Astrocyte (in vitro differentiated cells and primary cell): ENCODE measurements around the gene ADCY3. TPM values are rescaled to one million over a fixed set of nuclear protein-coding genes. Genes with fewer than 3 reads are reported as not detected.
"Not testable (repeated sequence)": the region's sequence is repeated elsewhere in the genome, so short reads cannot be mapped to it uniquely, and the experiment has no call there.

ENCODE experiments used
- DNase-seq: peaks from one replicate; pipeline ENCODE4 v3.0.0-alpha.2; 2010; ENCODE audit warnings: low read depth
- FAIRE-seq: peaks from 2 replicates; lab custom pipeline; 2011; peaks lifted over from hg19 to GRCh38; lab: Jason Lieb, UNC
- H2AFZ ChIP-seq: 2 replicates; pipeline ENCODE4 v1.6.0; 2012; ENCODE audit warnings: low read depth, low read length, inconsistent platforms
- H3K27ac ChIP-seq: 2 replicates; pipeline ENCODE4 v1.5.1; 2011; ENCODE audit warnings: low read depth, low read length, inconsistent platforms
- H3K27me3 ChIP-seq: 2 replicates; pipeline ENCODE4 v1.6.0; 2011; ENCODE audit warnings: low read length, inconsistent platforms; ENCODE audit not compliant: insufficient read depth
- H3K36me3 ChIP-seq: 2 replicates; pipeline ENCODE4 v1.5.1; 2011; ENCODE audit warnings: low read length, inconsistent platforms; ENCODE audit not compliant: insufficient read depth
- H3K4me1 ChIP-seq: 2 replicates; pipeline ENCODE4 v1.5.1; 2011; ENCODE audit warnings: low read length, inconsistent platforms; ENCODE audit not compliant: insufficient read depth
- H3K4me2 ChIP-seq: 2 replicates; pipeline ENCODE4 v1.6.0; 2012; ENCODE audit warnings: low read length, inconsistent platforms
- H3K4me3 ChIP-seq: 2 replicates; pipeline ENCODE4 v1.5.1; 2011; ENCODE audit warnings: low read depth, mild to moderate bottlenecking, low read length, inconsistent platforms; ENCODE audit not compliant: insufficient read depth
- H3K79me2 ChIP-seq: 2 replicates; pipeline ENCODE4 v1.6.0; 2012; ENCODE audit warnings: mild to moderate bottlenecking, low read length, inconsistent platforms; ENCODE audit not compliant: insufficient read depth
- H3K9ac ChIP-seq: 2 replicates; pipeline ENCODE4 v1.6.0; 2012; ENCODE audit warnings: mild to moderate bottlenecking, low read length, inconsistent platforms
- H3K9me3 ChIP-seq: 2 replicates; pipeline ENCODE4 v1.5.1; 2012; ENCODE audit warnings: low read depth, mild to moderate bottlenecking, low read length, inconsistent platforms; ENCODE audit not compliant: insufficient read depth
- H4K20me1 ChIP-seq: 2 replicates; pipeline ENCODE4 v1.6.0; 2012; ENCODE audit warnings: low read length, inconsistent platforms; ENCODE audit not compliant: insufficient read depth
- H3K27ac Mint-ChIP-seq: one replicate; pipeline ENCODE4 v1.8.0; 2021; ENCODE audit warnings: mild to moderate bottlenecking, mixed read lengths; ENCODE audit not compliant: unreplicated experiment
- H3K27me3 Mint-ChIP-seq: one replicate; pipeline ENCODE4 v1.8.0; 2021; ENCODE audit warnings: low read depth, mixed read lengths; ENCODE audit not compliant: unreplicated experiment
- H3K36me3 Mint-ChIP-seq: one replicate; pipeline ENCODE4 v1.8.0; 2021; ENCODE audit warnings: low read depth, mixed read lengths; ENCODE audit not compliant: unreplicated experiment
- H3K4me1 Mint-ChIP-seq: one replicate; pipeline ENCODE4 v1.8.0; 2021; ENCODE audit warnings: low read depth, mixed read lengths; ENCODE audit not compliant: unreplicated experiment
- H3K4me3 Mint-ChIP-seq: one replicate; pipeline ENCODE4 v1.8.0; 2021; ENCODE audit warnings: mild to moderate bottlenecking, moderate library complexity, mixed read lengths; ENCODE audit not compliant: unreplicated experiment
- H3K9me3 Mint-ChIP-seq: one replicate; pipeline ENCODE4 v1.8.0; 2021; ENCODE audit warnings: mild to moderate bottlenecking, mixed read lengths; ENCODE audit not compliant: unreplicated experiment
- CTCF ChIP-seq: IDR thresholded peaks from 2 replicates; pipeline ENCODE4 v1.5.1; 2011; ENCODE audit warnings: low read depth, mild to moderate bottlenecking, inconsistent platforms, low read length, moderate library complexity; ENCODE audit not compliant: insufficient read depth
- EZH2 ChIP-seq: IDR thresholded peaks from 2 replicates; pipeline ENCODE4 v1.6.1; 2012; ENCODE audit warnings: mild to moderate bottlenecking, low read length, inconsistent platforms; ENCODE audit not compliant: insufficient read depth
- total RNA-seq: library from RNA; stranded (reverse); gene quantifications from 2 replicates; pipeline ENCODE4 v1.2.1, GENCODE V29; 2021

Gene ADCY3
- total RNA-seq, 1 donor from 2014 or later = 12.5 TPM

- H3K27me3 ChIP-seq = no peaks in the 10 kb centered on the region
- FAIRE-seq = no peak
- no peak for TF ChIP-seq EZH2
- no peak for TF ChIP-seq CTCF
Observed at GRCh38 chr2:24837996-24838513, 82.0 kb downstream of the ADCY3 start.

GRCh38 chr2:24836706-24837105 lies 83.3 kb downstream of the ADCY3 start:
- Mint-ChIP-seq H3K9me3 (no peaks in the 10 kb centered on the region), H3K36me3 (peaks cover 11% of the 10 kb centered on the region), H3K27me3 (no peaks in the 10 kb centered on the region), H3K4me3 (no peak overlapping the region), H3K4me1 (no peaks in the 10 kb centered on the region), H3K27ac (no peak overlapping the region)
- H3K9me3 ChIP-seq = no peaks in the 10 kb centered on the region
- peaks cover 8% of the 10 kb centered on the region for H3K4me1 ChIP-seq
- no peaks in the 10 kb centered on the region for H3K27me3 ChIP-seq
- H3K79me2 ChIP-seq = no peaks in the 10 kb centered on the region
- FAIRE-seq (no peak), DNase-seq (no peak)
- no peak for TF ChIP-seq EZH2
- TF ChIP-seq CTCF = no peak
- no peaks in the 10 kb centered on the region for H3K36me3 ChIP-seq
- H3K4me2 ChIP-seq = no peak overlapping the region
- H3K4me3 ChIP-seq = no peak overlapping the region
- no peak overlapping the region for H3K9ac ChIP-seq
- no peak overlapping the region for H2AFZ ChIP-seq
- H4K20me1 ChIP-seq = no peaks in the 10 kb centered on the region
- H3K27ac ChIP-seq = no peak overlapping the region

More at GRCh38 chr2:24837996-24838513, 82.0 kb downstream of the ADCY3 start:
- H3K9ac ChIP-seq = no peak overlapping the region
- H2AFZ ChIP-seq = no peak overlapping the region
- Mint-ChIP-seq H3K27ac (no peak overlapping the region), H3K4me3 (no peak overlapping the region), H3K9me3 (no peaks in the 10 kb centered on the region), H3K4me1 (no peaks in the 10 kb centered on the region), H3K27me3 (no peaks in the 10 kb centered on the region), H3K36me3 (peaks cover 11% of the 10 kb centered on the region)
- H3K36me3 ChIP-seq = no peaks in the 10 kb centered on the region
- H3K4me1 ChIP-seq = peaks cover 8% of the 10 kb centered on the region
- no peak overlapping the region for H3K27ac ChIP-seq
- no peaks in the 10 kb centered on the region for H3K9me3 ChIP-seq
- no peak for DNase-seq
- H4K20me1 ChIP-seq = no peaks in the 10 kb centered on the region
- H3K4me3 ChIP-seq = no peak overlapping the region
- no peak overlapping the region for H3K4me2 ChIP-seq
- no peaks in the 10 kb centered on the region for H3K79me2 ChIP-seq

- H2AFZ ChIP-seq = no peak overlapping the region
- TF ChIP-seq CTCF (no peak), EZH2 (no peak)
- H3K4me2 ChIP-seq = no peak overlapping the region
- no peak overlapping the region for H3K4me3 ChIP-seq
- Mint-ChIP-seq H3K4me1 (no peaks in the 10 kb centered on the region), H3K27ac (no peak overlapping the region), H3K4me3 (no peak overlapping the region), H3K36me3 (peaks cover 11% of the 10 kb centered on the region), H3K9me3 (no peaks in the 10 kb centered on the region), H3K27me3 (no peaks in the 10 kb centered on the region)
- H3K9me3 ChIP-seq = no peaks in the 10 kb centered on the region
- H3K27ac ChIP-seq = no peak overlapping the region
- H3K79me2 ChIP-seq = no peaks in the 10 kb centered on the region
- H3K27me3 ChIP-seq = no peaks in the 10 kb centered on the region
- DNase-seq = no peak
- H3K36me3 ChIP-seq = no peaks in the 10 kb centered on the region
- H3K9ac ChIP-seq = no peak overlapping the region
- no peaks in the 10 kb centered on the region for H4K20me1 ChIP-seq
- peaks cover 8% of the 10 kb centered on the region for H3K4me1 ChIP-seq
- FAIRE-seq = no peak
Observed at GRCh38 chr2:24836206-24836605, 83.8 kb downstream of the ADCY3 start.

GRCh38 chr2:24835411-24835810 lies 84.6 kb downstream of the ADCY3 start:
- FAIRE-seq, H3K79me2 ChIP-seq, DNase-seq: not testable (repeated sequence)

More at GRCh38 chr2:24835411-24835810, 84.6 kb downstream of the ADCY3 start:
- H3K9ac ChIP-seq, H3K36me3 ChIP-seq, H3K9me3 ChIP-seq, H3K4me3 ChIP-seq, H4K20me1 ChIP-seq, H3K27me3 Mint-ChIP-seq, H3K4me3 Mint-ChIP-seq, H3K4me1 ChIP-seq, H3K27ac Mint-ChIP-seq, H3K9me3 Mint-ChIP-seq, H3K4me2 ChIP-seq, H2AFZ ChIP-seq, H3K4me1 Mint-ChIP-seq, H3K27me3 ChIP-seq, H3K27ac ChIP-seq: not testable (repeated sequence)
- H3K36me3 Mint-ChIP-seq = peaks cover 11% of the 10 kb centered on the region
